ENCODE results near the gene VWC2L.

Gene VWC2L

GRCh38 chr2:214410918-214411554 is at the start of gene VWC2L:
VWC2L (plus strand) TSS chr2:214411054; CDS start chr2:214414194, 3,140 bp downstream.
- FAIRE-seq: no peak

DNA sequence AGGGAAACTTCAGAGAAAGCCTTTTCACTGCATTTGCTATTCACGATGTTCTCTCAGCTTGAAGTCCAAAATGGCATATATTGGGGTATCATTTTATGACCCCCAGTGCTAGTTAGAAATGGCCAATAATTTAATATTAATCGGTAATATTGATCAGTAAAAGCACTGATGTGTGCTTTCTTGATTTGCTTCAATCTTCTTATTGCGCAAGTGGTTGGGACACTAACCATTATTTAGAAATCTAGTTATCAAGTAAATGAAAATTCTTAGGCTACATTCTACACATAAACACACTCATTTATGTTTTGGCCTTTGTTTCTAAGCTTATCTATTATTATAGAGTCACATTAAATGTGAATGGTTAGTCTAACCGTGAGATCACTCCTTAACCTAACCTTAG is 49.7 kb upstream of the VWC2L start:
- FAIRE-seq: no peak

DNA sequence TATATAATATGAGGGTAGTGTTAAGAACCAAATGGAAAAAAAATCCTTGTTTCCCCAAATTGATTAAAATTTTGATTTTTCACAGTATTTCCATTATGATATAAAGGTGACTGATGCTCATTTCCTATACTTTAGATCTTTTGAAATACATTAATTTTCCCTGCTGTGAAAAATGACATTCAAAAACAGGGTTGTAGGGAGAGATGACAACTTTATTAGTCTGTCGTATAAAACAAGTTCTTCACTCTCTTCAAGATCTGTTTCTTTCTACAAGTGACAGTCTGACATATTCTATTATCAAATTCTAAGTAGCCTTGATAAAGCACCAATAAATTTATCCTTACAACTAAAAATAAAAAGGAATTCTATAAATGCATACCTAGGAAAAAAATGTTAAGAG is 45.3 kb upstream of the VWC2L start:
- no peak for FAIRE-seq

DNA sequence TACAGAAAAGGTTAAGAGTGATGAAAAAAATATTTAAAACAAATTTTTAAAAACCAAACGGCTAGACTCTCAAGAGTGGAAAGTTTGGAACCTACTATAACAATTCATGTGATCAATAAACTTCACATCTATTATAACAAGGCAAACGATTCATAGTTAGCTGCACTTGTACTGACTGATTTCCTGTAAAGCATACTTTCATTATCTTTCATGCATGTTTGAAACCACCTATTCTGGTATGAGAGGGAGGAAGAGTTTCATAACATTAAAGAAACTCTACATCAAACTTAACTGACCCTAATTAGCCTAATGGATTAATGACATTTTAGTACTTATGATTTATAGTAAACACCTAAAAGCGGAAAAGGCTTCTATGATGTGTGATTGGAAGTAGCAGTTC is 43.7 kb upstream of the VWC2L start:
- no peak for FAIRE-seq

DNA sequence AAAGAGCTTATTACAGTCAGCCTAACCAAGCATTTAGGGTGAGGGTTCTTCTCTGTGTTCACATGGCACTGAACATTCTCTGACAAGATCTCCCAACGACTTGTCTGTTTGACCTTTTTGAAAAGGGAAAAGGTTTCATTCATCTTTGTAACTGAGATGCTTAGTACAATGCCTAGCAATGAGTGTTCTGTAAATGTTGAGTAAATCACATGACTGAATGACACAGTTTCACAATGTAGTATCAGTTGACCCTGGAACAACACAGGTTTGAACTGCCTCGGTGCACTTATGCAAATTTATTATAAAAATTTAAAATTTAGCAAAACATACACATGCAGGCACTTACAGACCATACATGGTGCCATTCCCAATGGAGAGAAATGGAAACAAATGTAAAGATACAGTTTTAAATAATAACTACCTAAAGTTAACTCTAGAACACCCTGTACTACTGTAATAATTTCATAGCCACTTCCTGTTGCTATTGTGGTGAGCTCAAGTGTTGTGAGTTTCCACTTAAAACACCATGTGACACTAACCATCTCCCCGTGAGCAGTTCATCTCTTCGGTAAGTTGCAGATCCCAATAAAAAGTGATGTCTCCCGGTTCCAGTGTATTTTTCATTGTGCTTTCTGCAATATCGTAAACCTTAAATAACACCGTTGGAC is 34.1 kb upstream of the VWC2L start:
- FAIRE-seq: no peak

DNA sequence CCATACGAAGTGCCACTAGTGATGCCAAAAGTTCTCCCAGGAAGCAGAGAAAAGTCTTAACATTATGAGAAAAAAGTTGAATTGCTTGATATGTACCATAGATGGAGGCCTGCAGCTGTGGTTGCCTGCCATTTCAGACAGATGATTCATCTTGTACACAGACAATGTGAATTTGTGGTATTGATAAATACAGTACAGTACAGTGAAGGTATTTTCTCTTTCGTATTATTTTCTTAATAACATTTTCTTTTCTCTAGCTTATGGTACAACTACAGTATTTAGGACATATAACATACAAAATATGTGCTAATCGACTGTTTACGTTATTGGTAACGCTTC is 33.6 kb upstream of the VWC2L start:
- FAIRE-seq: no peak

DNA sequence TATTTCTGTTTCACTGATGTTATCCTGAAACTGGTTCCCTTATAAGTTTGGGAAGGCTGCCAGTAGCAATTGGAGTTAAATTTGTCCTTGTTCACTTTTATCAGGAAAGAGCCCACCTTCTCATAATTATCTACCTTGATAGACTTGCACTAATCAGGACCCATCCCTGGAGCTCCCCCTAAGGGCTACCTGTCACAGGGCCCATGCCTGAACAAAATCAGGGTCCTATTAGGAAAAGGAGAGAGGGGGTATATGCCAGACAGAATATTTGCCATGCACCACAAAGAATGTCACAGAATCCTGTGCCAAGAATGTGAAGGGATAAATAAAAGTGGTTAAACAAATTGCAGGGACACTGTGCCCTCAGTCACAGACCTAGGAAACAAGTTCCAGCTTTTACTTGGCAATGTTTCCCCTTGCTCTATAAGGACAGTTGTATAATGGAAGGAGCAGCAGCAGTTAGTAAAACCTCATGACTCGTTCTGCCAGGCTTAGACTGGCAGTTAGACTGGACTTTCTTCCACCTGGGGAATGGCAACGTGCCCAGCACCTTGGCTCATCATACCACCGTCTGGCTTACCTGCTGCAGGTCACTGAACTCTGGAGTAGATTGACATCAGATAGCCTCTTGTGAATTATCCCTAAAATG is 32.3 kb upstream of the VWC2L start:
- FAIRE-seq: no peak

GRCh38 chr2:214379227-214379626 is 31.6 kb upstream of the VWC2L start:
- no peak for FAIRE-seq

GRCh38 chr2:214380681-214381080 is 30.2 kb upstream of the VWC2L start:
- no peak for FAIRE-seq

DNA sequence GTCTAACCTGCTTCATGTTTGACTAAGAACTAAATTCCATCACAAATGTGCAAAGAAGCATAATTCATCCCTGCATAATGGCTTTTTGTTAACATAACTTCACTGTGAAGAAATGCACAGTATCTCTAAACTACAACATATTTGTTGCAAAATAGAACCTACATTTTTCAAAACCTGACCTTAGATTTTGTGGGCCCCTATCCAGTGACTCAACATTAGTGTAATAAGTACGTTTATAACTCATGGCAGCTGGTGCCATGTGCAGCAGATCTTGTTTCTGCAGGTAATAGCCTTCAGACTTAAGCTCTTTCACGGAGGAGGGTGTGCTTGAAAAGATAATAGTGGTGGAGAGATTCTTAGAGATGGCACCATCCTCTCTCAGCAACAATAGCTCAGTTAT is 28.6 kb upstream of the VWC2L start:
- FAIRE-seq: no peak

- no peak for FAIRE-seq
Observed at GRCh38 chr2:214386720-214387119, 24.1 kb upstream of the VWC2L start.

- no peak for FAIRE-seq
Observed at GRCh38 chr2:214389334-214389733, 21.5 kb upstream of the VWC2L start.

- no peak for FAIRE-seq
Observed at GRCh38 chr2:214393796-214394195, 17.1 kb upstream of the VWC2L start.

DNA sequence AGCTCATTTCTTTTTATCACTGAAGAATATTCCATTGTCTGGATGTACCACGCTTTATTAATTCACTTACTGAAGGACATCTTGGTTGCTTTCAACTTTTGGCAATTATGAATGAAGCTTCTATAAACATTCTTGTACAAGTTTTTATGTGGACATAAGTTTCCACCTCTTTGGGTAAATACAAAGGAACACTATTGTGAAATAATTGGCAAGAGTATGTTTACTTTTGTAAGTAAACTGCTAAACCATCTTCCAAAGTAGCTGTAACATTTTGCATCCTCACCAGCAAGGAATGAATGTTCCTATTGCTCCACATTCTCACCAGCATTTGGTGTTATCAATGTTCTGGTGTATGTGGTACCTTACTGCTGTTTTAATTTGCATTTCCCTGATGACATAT is 15.8 kb upstream of the VWC2L start:
- FAIRE-seq: no peak

DNA sequence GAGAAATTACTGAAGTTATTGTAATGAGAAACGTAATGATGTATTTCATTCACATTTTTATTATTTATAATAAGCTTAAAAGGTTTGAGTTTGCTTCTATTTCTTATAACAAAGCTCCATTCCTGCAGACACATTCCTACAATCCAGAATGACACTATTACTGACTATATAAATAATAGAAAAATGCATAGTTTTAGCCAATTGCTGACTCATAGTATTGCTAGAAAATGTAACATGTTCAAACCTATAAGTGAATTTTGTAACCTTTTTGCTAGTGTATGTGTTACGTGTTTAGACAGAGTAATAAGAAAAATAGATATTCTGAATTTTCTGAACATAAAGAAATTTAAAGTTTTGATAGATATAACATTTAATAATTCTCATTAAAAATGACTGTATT is 9.3 kb upstream of the VWC2L start:
- FAIRE-seq: no peak

DNA sequence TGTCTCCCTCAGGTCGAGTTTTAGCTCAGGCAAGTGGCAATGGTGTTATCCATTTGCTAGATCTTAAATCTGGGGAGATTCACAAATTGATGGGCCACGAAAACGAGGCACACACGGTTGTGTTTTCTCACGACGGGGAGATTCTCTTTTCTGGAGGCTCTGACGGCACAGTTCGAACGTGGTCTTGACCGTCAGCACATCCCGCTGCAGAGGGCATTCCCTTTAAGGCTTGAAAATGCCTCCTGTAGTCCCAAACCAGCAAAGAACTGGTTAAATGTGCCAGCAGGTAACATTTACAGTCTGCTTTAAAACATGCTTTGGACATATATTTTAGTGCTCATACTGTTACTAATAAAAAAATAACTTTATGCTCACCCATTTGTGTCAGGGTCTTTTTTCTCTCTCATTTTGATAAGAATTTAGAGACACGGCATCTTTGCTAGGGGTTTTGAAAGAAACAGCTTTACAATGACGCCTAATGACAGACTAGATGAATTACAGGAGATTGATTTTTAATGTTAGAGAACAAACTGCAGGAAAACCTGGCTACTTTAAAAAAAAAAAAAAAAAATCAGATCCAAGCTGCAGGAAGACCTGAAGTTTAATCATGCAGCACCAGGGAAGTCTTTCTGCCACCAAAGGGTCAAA is 602 bp upstream of the VWC2L start:
- FAIRE-seq: no peak

- FAIRE-seq: no peak
Observed at GRCh38 chr2:214412679-214413078, 1.8 kb downstream of the VWC2L start.

DNA sequence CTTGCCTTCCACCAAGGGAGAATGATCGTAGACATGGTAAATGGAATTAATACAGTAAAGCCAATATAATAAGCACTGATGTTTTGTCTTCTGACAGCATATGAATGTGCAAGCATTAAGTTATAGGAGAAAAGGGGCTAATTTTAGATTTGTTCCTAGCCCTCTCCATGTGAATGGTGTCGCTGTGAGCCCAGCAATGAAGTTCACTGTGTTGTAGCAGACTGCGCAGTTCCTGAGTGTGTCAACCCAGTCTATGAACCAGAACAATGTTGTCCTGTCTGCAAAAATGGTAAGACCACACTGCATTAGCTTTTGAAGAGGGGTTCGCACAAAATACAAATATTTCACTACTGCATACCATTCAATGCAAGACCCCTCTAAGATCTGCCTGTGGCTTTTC is 25.6 kb downstream of the VWC2L start:
- no peak for FAIRE-seq

DNA sequence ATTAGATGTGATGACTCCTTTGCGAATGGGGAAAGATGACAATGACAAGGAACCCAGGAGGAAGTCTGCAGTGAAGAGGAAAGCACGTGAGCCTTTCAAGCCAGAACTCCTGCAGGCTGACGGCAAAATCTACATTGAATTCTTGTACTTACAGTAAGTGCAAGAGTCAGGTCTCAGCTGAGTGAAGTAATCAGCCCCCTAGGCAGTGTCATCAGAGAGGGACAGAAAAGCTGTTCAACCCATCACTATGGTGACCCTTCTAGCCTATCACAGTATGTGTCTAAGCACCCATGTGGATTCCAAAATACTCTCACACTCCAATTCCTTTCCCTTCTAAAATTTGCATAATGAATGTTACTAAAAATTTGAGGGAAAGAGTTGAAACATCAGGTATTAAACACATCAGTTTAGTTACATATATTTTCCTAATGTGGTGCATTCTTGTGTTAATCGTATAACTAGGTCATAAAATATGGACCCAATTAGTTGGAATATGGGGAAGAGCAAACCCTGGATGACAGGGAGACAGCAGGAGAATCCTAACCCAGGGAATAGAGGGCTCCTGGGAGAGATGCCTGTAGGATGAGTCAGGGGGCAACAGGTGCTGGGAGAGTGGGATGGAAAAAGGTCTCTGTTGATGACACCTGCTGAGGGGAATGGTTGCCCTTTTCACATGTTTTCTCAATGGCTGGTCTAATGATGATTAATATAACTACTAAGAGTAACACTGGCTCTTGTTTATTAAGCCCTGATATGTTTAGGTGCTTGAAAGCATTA is 39.5 kb downstream of the VWC2L start:
- no peak for FAIRE-seq

GRCh38 chr2:214451516-214452275 is 40.8 kb downstream of the VWC2L start:
- FAIRE-seq: no peak

- no peak for FAIRE-seq
Observed at GRCh38 chr2:214465363-214466146, 54.7 kb downstream of the VWC2L start.

DNA sequence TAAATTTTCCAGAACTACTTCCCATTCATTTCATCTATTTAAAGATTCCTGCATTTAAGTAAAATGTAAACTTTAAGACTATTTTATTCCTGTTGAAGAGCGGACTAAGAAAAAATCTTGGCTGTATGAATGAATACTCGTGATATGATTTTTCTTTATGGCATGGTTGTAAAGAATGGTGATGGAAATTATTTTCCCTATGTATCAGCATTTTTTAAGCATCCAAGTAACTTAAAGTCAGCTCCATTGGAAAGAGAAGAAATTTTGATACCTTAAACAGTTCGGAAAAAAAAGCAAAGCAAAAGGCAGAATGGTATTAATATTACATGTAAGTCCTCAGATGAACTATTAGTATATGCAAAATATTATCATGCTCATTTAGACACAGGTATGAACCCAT is 58.9 kb downstream of the VWC2L start:
- FAIRE-seq: no peak

Data from TTC549 (cell line).